Endodermal cell (in vitro differentiated cells): Measurements from ENCODE around the gene GLB1L. TPM values are rescaled to one million over a fixed set of nuclear protein-coding genes. Genes with fewer than 3 reads are reported as not detected.

Experiments
- DNase-seq: peaks from one replicate; pipeline ENCODE4 v3.0.0-alpha.2; 2017
- H3K27ac ChIP-seq: 2 replicates; pipeline ENCODE4 v1.5.1; 2013; ENCODE audit warnings: mild to moderate bottlenecking, low read depth, low read length, moderate library complexity
- H3K27me3 ChIP-seq: 2 replicates; pipeline ENCODE4 v1.6.1; 2013; ENCODE audit warnings: mild to moderate bottlenecking, low read length, moderate library complexity; ENCODE audit not compliant: insufficient read depth, control insufficient read depth, poor library complexity, severe bottlenecking
- H3K36me3 ChIP-seq: 2 replicates; pipeline ENCODE4 v1.7.0; 2013; ENCODE audit warnings: mild to moderate bottlenecking, low read length, moderate library complexity; ENCODE audit not compliant: control insufficient read depth, insufficient read depth
- H3K4me1 ChIP-seq: one replicate; pipeline ENCODE4 v1.7.0; 2013; ENCODE audit warnings: low read length; ENCODE audit not compliant: control insufficient read depth, insufficient read depth
- H3K4me3 ChIP-seq: 2 replicates; pipeline ENCODE4 v1.5.1; 2013; ENCODE audit warnings: mild to moderate bottlenecking, low read length, moderate library complexity
- H3K9ac ChIP-seq: 2 replicates; pipeline ENCODE4 v1.6.1; 2013; ENCODE audit warnings: mild to moderate bottlenecking, low read length, moderate library complexity; ENCODE audit not compliant: poor library complexity, severe bottlenecking; ENCODE audit errors: extremely low read depth
- H3K9me3 ChIP-seq: 2 replicates; pipeline ENCODE4 v1.6.1; 2013; ENCODE audit warnings: mild to moderate bottlenecking, low read length, moderate library complexity; ENCODE audit not compliant: control insufficient read depth
- H3K27ac Mint-ChIP-seq: 2 replicates; pipeline ENCODE4 v1.8.0; 2020; ENCODE audit warnings: mixed read lengths
- H3K27me3 Mint-ChIP-seq: 2 replicates; pipeline ENCODE4 v1.8.0; 2021; ENCODE audit warnings: mild to moderate bottlenecking, mixed read lengths; ENCODE audit not compliant: insufficient read depth
- H3K36me3 Mint-ChIP-seq: 2 replicates; pipeline ENCODE4 v1.8.0; 2020; ENCODE audit warnings: low read depth, mixed read lengths
- H3K4me1 Mint-ChIP-seq: 2 replicates; pipeline ENCODE4 v1.8.0; 2020; ENCODE audit warnings: mixed read lengths
- H3K4me3 Mint-ChIP-seq: 2 replicates; pipeline ENCODE4 v1.8.0; 2020; ENCODE audit warnings: mild to moderate bottlenecking, moderate library complexity, mixed read lengths
- H3K9me3 Mint-ChIP-seq: 2 replicates; pipeline ENCODE4 v1.8.0; 2020; ENCODE audit warnings: mild to moderate bottlenecking, mixed read lengths
- WGBS, 2 experiments: methylation state at CpG; one replicate each; pipeline versions ENCODE4 v1.1.5 to v1.1.7; 2013; ENCODE audit warnings: missing lambda C conversion rate in 2 of 2, mixed read lengths in 1 of 2; ENCODE audit not compliant: insufficient coverage in 1 of 2, insufficient read length in 1 of 2; 5-methylcytosine and 5-hydroxymethylcytosine counted together
- total RNA-seq, 2 donors: library from RNA; stranded (reverse); fragmentation: NEBNext Ultra II Directional in 1 of 2; extraction: Animal tissue kit (Norgen Biotek cat#: 25700) in 1 of 2; gene quantifications; 2 replicates in 1 of 2; 3 replicates in 1 of 2; pipeline ENCODE4 v1.2.1, GENCODE V29; 2021
- TF ChIP-seq, protein P1 (sequence below): fragments of 200-600 bp; sonication (generic); conservative IDR thresholded peaks from 2 replicates; pipeline ENCODE4 v1.5.0; 2021; ENCODE audit warnings: antibody characterized with exemption, mild to moderate bottlenecking

Gene GLB1L
- total RNA-seq, 2 donors from 2014 or later, result 9.7 to 13.8 TPM

DNA sequence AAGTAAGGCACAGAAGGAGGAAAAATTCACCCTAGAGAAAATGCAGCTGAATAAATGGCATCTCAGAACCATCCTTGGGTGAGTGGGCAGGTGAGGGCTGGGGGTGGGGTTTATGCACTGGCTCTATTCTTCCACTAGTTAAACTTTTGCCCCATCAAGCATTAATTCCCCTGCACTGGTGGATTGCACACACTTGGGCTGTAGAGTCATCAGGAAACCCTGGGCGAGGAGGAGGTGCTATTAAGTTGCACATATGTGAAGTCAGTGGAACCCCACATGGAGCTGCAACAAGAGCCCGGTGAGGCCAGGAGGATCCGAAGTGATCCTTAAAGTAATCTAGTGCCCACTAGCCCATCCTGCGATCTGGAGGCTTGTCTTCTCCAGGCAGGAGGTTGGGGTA, 27.1 kb upstream of the GLB1L start:
- Mint-ChIP-seq H3K4me1 (peaks cover 11% of the 10 kb centered on the region), H3K27me3 (peaks cover 29% of the 10 kb centered on the region), H3K4me3 (no peak overlapping the region), H3K9me3 (no peaks in the 10 kb centered on the region), H3K27ac (no peak overlapping the region), H3K36me3 (no peaks in the 10 kb centered on the region)
- DNase-seq, result no peak
- Histone ChIP-seq H3K4me3 (no peak overlapping the region), H3K9me3 (no peaks in the 10 kb centered on the region), H3K36me3 (no peaks in the 10 kb centered on the region), H3K9ac (no peak overlapping the region), H3K4me1 (peaks cover 8% of the 10 kb centered on the region), H3K27me3 (peaks cover 7% of the 10 kb centered on the region), H3K27ac (no peak overlapping the region)
- TF ChIP-seq, protein P1, sequence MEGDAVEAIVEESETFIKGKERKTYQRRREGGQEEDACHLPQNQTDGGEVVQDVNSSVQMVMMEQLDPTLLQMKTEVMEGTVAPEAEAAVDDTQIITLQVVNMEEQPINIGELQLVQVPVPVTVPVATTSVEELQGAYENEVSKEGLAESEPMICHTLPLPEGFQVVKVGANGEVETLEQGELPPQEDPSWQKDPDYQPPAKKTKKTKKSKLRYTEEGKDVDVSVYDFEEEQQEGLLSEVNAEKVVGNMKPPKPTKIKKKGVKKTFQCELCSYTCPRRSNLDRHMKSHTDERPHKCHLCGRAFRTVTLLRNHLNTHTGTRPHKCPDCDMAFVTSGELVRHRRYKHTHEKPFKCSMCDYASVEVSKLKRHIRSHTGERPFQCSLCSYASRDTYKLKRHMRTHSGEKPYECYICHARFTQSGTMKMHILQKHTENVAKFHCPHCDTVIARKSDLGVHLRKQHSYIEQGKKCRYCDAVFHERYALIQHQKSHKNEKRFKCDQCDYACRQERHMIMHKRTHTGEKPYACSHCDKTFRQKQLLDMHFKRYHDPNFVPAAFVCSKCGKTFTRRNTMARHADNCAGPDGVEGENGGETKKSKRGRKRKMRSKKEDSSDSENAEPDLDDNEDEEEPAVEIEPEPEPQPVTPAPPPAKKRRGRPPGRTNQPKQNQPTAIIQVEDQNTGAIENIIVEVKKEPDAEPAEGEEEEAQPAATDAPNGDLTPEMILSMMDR, result no peak
- 91 to 96% methylated on average over 3 to 4 of the region's 4 CpGs for WGBS, 2 experiments

DNA sequence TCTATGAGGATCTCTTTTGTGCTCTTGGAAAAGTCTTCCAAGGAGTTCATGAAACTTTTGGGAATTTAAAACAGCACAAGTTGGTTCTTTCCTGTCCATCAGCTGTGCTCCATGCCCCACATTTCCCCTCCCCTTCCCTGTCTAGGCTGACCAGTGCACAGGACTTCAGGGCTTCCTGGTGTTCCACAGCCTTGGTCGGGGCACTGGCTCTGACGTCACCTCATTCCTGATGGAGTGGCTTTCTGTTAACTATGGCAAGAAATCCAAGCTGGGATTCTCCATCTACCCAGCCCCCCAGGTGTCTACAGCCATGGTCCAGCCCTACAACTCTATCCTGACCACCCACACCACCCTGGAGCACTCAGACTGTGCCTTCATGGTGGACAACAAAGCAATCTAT, 25.8 kb upstream of the GLB1L start:
- no peak overlapping the region for H3K4me3 Mint-ChIP-seq
- H3K27me3 Mint-ChIP-seq, result peaks cover 31% of the 10 kb centered on the region
- no peaks in the 10 kb centered on the region for H3K9me3 ChIP-seq
- H3K27me3 ChIP-seq, result peaks cover 7% of the 10 kb centered on the region
- H3K9me3 Mint-ChIP-seq, result no peaks in the 10 kb centered on the region
- H3K4me1 Mint-ChIP-seq, result peaks cover 7% of the 10 kb centered on the region
- TF ChIP-seq, protein P1, result no peak
- no peaks in the 10 kb centered on the region for H3K36me3 Mint-ChIP-seq
- H3K9ac ChIP-seq, result no peak overlapping the region
- 85 to 92% methylated on average over 2 of the region's 2 CpGs for WGBS, 2 experiments
- H3K4me1 ChIP-seq, result peaks cover 8% of the 10 kb centered on the region
- DNase-seq, result no peak
- peak overlapping the region; percentile 44 for H3K27ac Mint-ChIP-seq
- H3K27ac ChIP-seq, result no peak overlapping the region
- H3K36me3 ChIP-seq, result no peaks in the 10 kb centered on the region
- H3K4me3 ChIP-seq, result no peak overlapping the region

GRCh38 chr2:219270055-219270372, 24.8 kb upstream of the GLB1L start:
- WGBS, 2 experiments, result 88 to 100% methylated on average over 1 to 5 of the region's 5 CpGs
- TF ChIP-seq, protein P1, result no peak
- Mint-ChIP-seq H3K4me3 (no peak overlapping the region), H3K27me3 (peaks cover 31% of the 10 kb centered on the region), H3K36me3 (no peaks in the 10 kb centered on the region), H3K9me3 (no peaks in the 10 kb centered on the region), H3K27ac (no peak overlapping the region), H3K4me1 (peaks cover 7% of the 10 kb centered on the region)
- DNase-seq, result no peak
- no peak overlapping the region for H3K27ac ChIP-seq
- H3K27me3 ChIP-seq, result peaks cover 7% of the 10 kb centered on the region
- no peak overlapping the region for H3K4me3 ChIP-seq
- no peaks in the 10 kb centered on the region for H3K36me3 ChIP-seq
- no peak overlapping the region for H3K9ac ChIP-seq
- no peaks in the 10 kb centered on the region for H3K9me3 ChIP-seq
- H3K4me1 ChIP-seq, result peaks cover 7% of the 10 kb centered on the region
